Erythroblast (primary cell): Measurements from ENCODE around the gene KCNC2.

Experiments
- GATA1 ChIP-seq: IDR thresholded peaks from 2 replicates; pipeline ENCODE4 v1.6.1; 2011; ENCODE audit warnings: low read depth, mild to moderate bottlenecking, control low read depth, low read length, moderate library complexity
- POLR2A ChIP-seq: IDR thresholded peaks from 2 replicates; pipeline ENCODE4 v1.6.1; 2011; ENCODE audit warnings: mild to moderate bottlenecking, low read length

DNA sequence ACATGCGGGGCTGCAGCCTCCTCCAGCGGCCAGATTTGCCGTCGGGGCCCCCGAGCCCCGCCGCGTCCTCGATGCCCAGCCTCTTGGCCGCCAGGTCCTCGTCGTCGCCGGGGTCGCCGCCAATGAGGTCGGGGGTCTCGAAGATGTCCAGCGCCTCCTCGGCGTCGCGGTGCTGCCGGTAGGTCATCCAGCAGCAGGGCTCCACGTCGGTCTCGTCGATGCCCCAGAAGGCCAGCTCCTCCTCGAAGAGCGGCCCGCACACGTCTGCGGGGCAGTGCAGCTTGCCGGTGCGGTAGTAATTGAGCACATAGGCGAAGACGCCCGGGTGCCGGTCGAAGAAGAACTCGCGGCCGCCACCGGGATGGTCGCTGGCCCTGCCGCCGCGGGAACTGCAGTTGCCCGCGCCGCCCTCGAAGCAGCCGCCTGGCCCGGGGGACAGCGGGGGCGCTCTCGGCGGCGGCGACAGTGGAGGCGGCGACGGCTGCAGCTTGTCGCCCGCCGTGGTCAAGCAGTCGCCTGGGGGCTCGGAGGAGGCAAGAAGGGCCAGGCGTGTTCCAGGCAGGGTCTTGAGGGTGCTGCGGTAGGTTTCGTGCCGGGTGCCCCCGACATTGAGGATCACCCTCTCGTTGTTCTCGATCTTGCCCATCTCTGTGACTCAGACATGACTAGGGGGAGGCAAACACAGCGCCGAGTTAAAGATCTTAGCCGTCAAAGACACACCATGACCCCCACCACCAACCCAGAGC is 2.1 kb downstream of the KCNC2 start:
- TF ChIP-seq POLR2A (no peak), GATA1 (no peak)
